Activated CD4-positive, CD25-positive, alpha-beta regulatory T cell treated with anti-CD3 and anti-CD28 coated beads, Interleukin-2, amount 50 U/mL, for 72 hours (primary cell): ENCODE results near the gene HGF.

ENCODE experiments used
- DNase-seq: peaks from one replicate; pipeline ENCODE4 v3.0.0; 2021

The HGF gene

DNA sequence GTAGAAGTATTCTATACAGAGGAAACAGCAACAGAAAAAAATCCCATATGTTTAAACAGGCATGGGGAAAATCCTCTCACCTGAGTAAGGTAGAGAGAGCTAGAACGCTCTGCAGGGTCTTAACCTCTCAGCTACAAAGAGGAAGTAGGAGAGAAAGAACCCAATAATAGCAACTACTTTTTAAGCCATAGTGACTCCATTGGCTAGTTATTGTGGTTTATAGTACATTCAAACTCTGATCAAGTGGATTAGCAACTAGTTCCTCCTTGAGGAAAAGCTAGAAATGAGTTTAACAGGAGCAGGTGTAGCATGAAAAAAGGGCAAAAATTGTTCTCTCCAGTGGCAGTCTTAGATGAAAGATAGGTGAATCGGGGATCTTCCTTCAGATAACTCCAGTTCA lies 89.7 kb downstream of the HGF start:
- no peak for DNase-seq

DNA sequence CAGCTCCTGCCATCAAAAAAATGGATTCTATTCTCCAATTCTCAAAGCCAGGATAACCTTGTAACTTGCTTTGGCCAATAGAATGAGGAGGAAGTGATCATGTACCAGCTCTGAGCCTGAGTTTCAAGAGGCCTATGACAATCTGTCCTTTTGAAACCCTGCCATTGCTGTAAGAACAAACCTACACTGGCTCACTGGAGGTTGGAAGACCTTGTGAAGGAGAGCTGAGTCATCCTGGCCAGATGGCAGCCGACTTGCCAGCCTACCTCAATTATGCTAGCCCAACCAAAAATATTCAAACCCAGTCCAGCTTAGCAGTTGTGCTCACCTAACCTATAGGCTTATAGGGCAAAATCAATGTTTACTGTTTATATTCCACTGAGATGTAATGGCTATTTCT lies 93.0 kb downstream of the HGF start:
- no peak for DNase-seq

DNA sequence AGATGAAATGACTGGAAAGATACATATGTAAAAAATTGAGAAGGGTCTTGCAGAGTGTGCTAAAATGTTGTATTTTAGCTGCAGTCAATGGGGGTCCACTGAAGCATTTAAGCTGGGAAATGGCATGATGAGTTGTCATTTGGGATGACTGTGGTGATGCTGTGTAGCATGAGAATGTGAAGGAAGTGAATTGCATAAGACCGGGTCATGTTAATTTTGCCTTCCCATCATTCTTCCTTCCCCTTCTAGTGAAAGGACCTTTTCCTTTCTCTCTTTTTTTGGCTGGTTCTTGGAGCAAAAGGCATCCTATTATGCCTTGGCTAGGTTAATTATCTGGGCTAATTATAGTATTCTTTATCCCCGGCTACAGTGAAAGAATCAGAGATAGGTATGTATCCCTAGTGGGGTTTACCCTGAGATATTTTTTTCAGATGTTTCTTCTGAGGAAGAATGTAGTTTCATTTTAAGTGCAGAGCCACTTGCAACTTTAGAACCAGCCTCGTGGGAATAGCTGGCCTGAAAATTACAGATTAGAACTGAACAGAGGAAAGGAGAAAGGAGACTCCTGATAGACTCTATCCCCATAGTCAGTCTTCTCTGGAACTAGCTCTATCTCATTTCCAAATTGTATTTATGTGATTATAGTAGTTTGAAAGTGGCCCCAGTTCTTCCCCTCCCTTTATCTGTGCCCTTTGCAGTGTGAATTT lies 93.6 kb downstream of the HGF start:
- no peak for DNase-seq

DNA sequence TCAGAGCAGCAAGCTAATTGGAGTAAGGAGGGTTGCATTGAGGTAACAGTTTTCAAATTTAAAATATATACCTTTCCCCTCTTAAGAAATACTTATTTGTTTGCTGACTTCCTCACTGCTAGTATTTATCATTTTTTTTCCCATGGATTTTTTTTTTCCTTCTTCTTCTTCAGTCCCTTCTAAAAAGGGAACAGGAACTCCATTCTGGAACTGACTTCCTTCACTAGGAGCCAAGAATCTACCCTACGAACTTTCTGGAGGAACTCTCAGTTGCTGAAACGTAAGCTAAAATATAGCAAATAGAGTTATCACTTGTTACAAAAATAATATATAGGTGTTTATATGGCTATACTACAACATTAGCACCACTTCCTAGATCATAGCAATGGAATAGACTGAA lies 95.4 kb downstream of the HGF start:
- DNase-seq: no peak

DNA sequence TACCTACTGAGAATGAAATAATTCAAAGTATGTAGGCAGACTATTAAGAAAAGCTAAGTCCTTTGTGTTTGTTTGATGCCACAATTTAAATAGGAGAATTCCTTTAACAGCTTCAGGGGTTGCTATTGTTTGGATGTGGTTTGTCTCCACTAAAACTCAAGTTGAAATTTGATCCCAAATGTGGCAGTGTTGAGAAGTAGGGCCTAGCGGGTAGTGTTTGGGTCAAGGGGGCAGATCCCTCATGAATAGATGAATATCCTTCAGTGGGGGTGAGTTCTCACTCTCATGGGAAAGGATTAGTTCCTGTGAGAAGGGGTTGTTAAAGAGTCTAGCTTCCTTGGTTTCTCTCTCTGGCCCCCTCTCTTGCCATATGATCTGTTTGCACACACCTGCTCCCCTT lies 97.0 kb downstream of the HGF start:
- no peak for DNase-seq

DNA sequence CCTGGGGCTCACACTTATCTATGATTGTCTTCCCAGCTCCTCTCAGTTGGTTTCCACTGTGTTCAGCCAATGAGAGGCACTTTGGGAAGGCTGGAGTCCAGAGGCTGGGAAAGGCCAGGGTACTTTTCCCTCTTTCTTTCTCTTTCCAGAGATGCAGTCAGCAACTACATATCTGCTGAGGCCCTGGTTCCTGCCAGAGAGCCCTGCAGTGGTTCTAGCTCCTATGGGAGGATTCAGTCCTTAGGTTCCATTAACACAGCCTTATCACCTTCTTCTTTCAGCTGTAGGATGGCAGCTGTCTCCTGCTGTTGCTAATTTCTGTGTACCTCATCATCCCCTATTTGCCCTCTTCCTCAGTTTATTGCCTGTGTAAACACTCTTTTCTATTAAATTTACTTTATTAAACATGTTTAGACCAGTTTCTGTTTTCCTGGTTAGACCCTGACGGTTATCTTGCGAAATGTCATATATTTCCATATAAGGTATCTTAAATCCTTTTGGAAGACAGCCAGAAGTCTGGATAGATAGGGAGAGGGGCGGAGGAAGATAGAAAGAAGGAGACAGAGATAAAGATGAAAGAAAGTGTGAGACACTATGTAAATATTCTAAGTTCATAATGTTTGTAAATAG lies 100.3 kb downstream of the HGF start:
- no peak for DNase-seq

DNA sequence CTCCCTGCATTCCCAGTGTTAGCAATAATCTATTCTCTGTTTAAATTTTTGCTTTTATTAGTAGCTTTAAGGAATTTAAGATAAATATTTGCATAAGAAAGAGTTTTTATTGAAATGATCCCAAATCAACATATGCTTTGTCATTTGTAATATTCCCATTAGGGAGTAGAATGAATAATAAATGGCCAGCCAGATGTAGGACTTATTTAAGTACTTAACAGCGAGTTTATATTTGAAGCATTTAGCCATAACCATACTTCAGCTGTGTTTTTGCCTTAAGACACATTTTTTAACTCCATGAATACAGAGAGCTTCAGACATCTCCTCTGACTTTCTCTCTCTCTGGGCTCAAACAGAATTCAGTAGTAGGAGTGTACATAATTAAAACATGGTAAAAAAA lies 103.6 kb downstream of the HGF start:
- no peak for DNase-seq

DNA sequence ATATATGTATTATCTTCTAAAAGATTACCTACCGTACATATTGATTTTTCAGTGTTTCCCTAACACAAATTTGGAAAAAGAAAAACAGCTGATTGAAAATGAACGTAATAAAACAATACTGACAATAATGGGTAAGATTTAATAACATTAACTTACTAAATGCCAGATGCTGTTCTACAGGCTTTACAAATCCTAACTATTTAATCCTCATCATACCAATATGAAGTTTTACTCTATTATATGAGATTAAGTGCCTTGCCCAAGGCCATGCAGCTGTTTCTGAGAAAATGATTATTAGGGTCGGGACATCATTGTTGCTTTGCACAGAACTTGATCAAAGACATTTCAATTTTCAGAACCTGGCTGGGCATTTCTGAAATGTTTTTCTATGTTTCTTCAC lies 104.6 kb downstream of the HGF start:
- no peak for DNase-seq

DNA sequence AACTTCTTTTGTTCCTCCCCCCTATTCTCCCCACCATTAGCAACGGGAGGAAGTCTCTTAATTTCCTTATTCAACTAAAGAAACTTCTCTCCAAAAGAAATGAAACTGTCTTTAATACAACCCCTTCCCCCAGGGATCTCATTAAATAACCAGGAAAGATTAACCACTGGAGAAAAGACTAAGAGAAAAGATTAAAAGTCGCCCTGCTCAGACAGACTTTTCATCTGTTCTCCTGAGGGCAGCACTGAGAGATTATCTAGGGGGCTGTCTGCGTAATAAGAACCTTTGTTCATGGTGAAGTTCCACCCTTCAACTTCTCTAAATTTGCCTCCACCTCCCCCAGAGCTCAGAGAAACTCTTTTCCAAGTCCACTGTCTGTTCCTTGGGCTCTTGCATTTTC lies 105.5 kb downstream of the HGF start:
- DNase-seq: no peak

DNA sequence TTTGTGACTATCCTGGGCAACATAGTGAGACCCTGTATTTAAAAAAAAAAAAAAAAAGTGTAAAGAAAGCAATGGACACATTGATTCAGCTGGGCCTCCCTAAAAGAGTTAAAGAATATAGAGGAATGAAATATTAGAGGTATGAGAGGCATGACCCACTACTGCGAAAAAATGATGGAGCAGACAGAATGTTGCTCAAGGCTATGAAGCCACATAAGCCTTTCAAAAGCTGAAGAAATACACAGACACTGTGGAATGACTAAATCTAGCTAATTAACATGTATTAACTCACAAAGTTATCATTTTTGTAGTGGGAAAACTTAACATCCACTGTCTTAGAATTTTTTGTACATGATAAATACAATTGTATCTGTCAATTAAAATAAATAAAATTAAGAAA lies 107.3 kb downstream of the HGF start:
- no peak for DNase-seq

DNA sequence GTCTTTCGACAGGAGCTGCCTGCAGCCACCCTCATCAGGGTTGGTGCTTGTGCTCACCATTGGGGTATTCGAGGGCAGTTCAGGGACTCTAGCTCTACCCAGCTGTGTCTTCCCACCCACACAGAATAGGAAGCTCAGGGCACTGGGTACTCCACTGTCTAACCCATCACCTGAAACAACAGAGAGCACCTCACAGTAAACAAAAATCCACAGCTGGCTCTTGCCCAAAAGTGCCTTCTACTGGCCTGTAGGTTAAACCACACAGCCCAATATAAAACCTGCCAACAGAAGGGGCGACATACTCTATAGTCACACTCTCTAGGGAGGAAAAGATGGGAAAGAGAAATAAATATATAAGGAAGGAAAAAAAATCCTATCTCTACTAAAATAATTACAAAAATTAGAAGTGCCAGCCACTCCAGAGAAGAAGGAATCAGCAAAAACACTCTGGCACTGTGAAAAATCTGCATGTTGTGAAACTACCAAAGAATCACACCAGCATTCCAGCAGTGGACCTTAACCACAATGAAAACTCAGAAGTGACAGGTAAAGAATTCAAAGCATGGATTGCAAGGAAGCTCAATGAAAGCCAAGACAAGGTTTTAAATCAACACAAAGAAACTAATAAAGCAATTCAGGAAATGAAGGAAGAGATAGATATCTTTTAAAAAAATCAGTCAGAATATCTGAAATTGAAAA lies 110.0 kb downstream of the HGF start:
- DNase-seq: no peak

DNA sequence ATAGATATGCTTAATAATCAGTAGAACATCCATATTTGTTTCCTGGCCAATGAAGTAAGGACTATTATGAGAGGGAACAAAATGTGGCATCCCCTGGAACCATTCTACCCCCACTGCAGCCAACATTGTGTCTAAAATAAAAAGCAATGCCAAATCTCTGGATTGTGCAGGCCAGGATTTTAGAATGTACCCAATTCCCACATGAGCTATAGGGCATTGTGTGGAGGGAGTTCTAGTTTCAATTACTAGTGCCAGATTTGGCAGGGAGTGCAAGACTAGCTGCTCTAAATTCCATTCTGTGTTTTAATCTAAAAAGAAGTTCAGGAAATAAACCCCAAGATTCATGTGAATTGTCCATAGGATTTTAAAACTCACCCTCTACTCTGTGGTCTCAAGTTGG lies 112.3 kb downstream of the HGF start:
- no peak for DNase-seq

DNA sequence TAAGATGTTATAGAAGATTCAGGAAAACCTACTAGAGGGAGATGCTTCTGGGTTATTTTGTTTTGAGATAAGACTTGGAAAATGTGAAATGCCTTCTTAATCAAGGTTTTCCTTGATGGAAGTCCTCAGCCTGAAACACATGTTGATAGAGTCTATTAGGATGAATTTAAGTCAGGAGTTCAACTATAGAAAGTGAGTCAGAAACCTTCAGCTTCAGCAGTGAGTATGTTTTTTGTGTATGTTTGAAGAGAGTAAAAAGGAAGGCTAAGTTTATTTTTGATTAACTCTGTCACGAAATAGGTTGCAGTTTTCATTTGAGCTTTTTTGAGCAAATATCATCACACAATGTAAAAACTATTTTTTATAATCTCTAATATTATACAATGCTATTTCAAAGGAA lies 114.6 kb downstream of the HGF start:
- DNase-seq: no peak

DNA sequence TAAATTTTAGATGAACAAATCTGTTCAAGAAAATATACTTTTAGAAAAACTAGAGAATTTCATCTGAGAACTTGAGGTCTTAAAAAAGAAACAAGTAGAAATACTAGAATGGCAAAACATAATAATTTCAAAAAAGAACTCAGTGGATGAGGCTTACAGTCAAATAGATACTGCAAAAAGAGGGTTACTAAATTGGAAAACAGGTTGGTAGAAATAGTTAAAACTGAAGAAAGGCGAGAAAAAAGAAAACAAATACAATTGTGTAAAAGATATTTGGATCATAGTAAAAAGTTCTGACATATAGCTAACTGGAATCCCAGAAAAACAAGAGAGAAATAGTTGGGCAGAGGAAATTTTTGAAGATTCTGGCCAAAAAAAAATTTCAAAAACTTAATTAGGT lies 117.6 kb downstream of the HGF start:
- DNase-seq: no peak
